K562 (cell line): ENCODE measurements around the gene CLEC1A.

Experiments
- ZNF280A ChIP-seq: fragments of 450-650 bp; IDR thresholded peaks from 2 replicates; pipeline ENCODE4 v1.6.1; 2018; ENCODE audit warnings: mild to moderate bottlenecking, low read depth; ENCODE audit not compliant: partially characterized antibody
- ZNF280B ChIP-seq: fragments of 250-450 bp; sonication (Bioruptor Pico); IDR thresholded peaks from 2 replicates; pipeline ENCODE4 v1.5.1; 2021; ENCODE audit warnings: mild to moderate bottlenecking

DNA sequence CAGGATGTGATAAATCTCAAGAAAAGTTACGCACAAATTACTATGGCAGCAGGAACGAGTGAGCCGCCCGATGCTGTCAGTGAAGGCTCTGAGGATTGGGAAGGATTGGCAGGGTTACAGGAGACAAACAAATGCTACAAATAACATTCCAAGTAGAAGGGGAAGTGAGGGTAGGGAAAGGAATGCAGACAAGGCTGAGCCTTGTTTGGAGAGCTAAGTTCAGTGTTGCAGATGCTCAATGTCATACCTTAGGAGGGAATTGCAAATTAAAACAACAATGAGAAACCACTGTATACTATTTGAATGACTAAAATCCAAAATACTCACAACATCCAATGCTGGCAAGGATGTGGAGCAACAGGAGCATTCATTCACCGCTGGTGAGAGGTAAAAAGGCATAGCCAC is 67.0 kb downstream of the CLEC1A start:
- TF ChIP-seq ZNF280B (CRISPR knock-in tag) = no peak
- TF ChIP-seq ZNF280A = no peak
